HL-60 (cell line): ENCODE results near the gene MALRD1.

Source experiments
- CTCF ChIP-seq: IDR thresholded peaks from one replicate; pipeline ENCODE4 v1.5.1; 2011; ENCODE audit warnings: low read length, control low read depth, inconsistent platforms; ENCODE audit not compliant: insufficient read depth
- POLR2AphosphoS5 ChIP-seq: IDR thresholded peaks from 2 replicates; pipeline ENCODE4 v1.6.1; 2012; ENCODE audit warnings: low read depth
- REST ChIP-seq: IDR thresholded peaks from 2 replicates; pipeline ENCODE4 v1.6.1; 2012; ENCODE audit warnings: low read depth; ENCODE audit not compliant: insufficient replicate concordance
- SPI1 ChIP-seq: IDR thresholded peaks from 2 replicates; pipeline ENCODE4 v1.6.1; 2012; ENCODE audit warnings: low read depth, mild to moderate bottlenecking, borderline replicate concordance

- no peak for TF ChIP-seq CTCF
- TF ChIP-seq POLR2AphosphoS5: no peak
- TF ChIP-seq REST: no peak
- no peak for TF ChIP-seq SPI1
These were observed 34.6 kb upstream of the MALRD1 start for GRCh38 chr10:19014034-19014433.
